K562 (cell line): ENCODE results near the gene EYA4. TPM values are rescaled to one million over a fixed set of nuclear protein-coding genes. Genes with fewer than 3 reads are reported as not detected.

Source experiments
- ATAC-seq: fragments of 200-7000 bp; cut with Tn5 transposase; 3 replicates; pipeline ENCODE4 v1.9.1; 2020; ENCODE audit warnings: moderate library complexity
- BruUV-seq: library from RNA; stranded (reverse); fragments of 400-500 nt; replicated peaks from 2 replicates; lab custom pipeline; 2021; lab: Mats Ljungman, UMichigan
- CTCF ChIA-PET: fragments of 300-600 bp; formaldehyde crosslinking; extraction: SDS; loops from one replicate; lab custom pipeline; 2021; ENCODE audit warnings: low intra/inter-chr PET ratio; lab: Yijun Ruan, JAX
- POLR2A ChIA-PET: fragments of 300-600, 350-650 bp; sonication (Branson Sonifier 250); formaldehyde crosslinking; extraction: SDS; loops from one replicate; lab custom pipeline; 2021; ENCODE audit warnings: antibody characterized with exemption, inconsistent platforms; lab: Yijun Ruan, JAX
- DNase-seq, 4 experiments: peaks; one replicate each; pipeline versions ENCODE4 v3.0.0 to v3.0.0-alpha.2; 2011 to 2018; ENCODE audit warnings: low spot score in 3 of 4, mixed read lengths in 3 of 4; ENCODE audit errors: extremely low read depth in 1 of 4
- FAIRE-seq: peaks from 2 replicates; lab custom pipeline; 2011; peaks lifted over from hg19 to GRCh38; lab: Jason Lieb, UNC
- H2AFZ ChIP-seq: 2 replicates; pipeline ENCODE4 v1.6.0; 2011; ENCODE audit warnings: low read depth, low read length, control low read depth, inconsistent platforms
- H3K27ac ChIP-seq: fragments of 200-600 bp; 3 replicates; pipeline ENCODE4 v1.8.0; 2011; ENCODE audit warnings: low read depth, mild to moderate bottlenecking, control low read depth, inconsistent platforms, low read length, moderate library complexity, mixed read lengths; ENCODE audit errors: extremely low read depth
- H3K27me3 ChIP-seq, 2 experiments: fragments of 300-600 bp in 1 of 2; 2 replicates in 1 of 2; 3 replicates in 1 of 2; pipeline versions ENCODE4 v1.6.0 to v1.8.0; 2011; ENCODE audit warnings: inconsistent platforms in 2 of 2, low read length in 2 of 2, mild to moderate bottlenecking in 1 of 2, mixed read lengths in 1 of 2, moderate library complexity in 1 of 2; ENCODE audit not compliant: control insufficient read depth in 2 of 2, insufficient read depth in 2 of 2
- H3K36me3 ChIP-seq: fragments of 300-600 bp; 3 replicates; pipeline ENCODE4 v1.8.0; 2011; ENCODE audit warnings: mild to moderate bottlenecking, low read length, inconsistent platforms; ENCODE audit not compliant: control insufficient read depth, insufficient read depth
- H3K4me1 ChIP-seq, 2 experiments: fragments of 200-600 bp in 1 of 2; replicated peaks in 1 of 2; 2 replicates in 1 of 2; 3 replicates in 1 of 2; pipeline versions ENCODE4 v1.5.1 to v1.8.0; 2011; ENCODE audit warnings: inconsistent platforms in 2 of 2, low read length in 2 of 2, mild to moderate bottlenecking in 1 of 2, mixed read lengths in 1 of 2, moderate library complexity in 1 of 2; ENCODE audit not compliant: control insufficient read depth in 2 of 2, insufficient read depth in 2 of 2
- H3K4me2 ChIP-seq: 2 replicates; pipeline ENCODE4 v1.6.1; 2011; ENCODE audit warnings: low read length, control low read depth, inconsistent platforms, mixed read lengths; ENCODE audit not compliant: insufficient read depth
- H3K4me3 ChIP-seq: fragments of 200-600 bp; sonication (generic), shearing (Covaris generic); 2 replicates; pipeline ENCODE4 v1.5.1; 2016; ENCODE audit warnings: control low read depth, inconsistent platforms
- H3K79me2 ChIP-seq: fragments of 200-600 bp; 3 replicates; pipeline ENCODE4 v1.8.0; 2011; ENCODE audit warnings: low read length, inconsistent platforms; ENCODE audit not compliant: control insufficient read depth, insufficient read depth
- H3K9ac ChIP-seq, 2 experiments: 2 replicates each; pipeline versions ENCODE4 v1.6.0 to v1.6.1; 2011; ENCODE audit warnings: low read depth in 2 of 2, low read length in 2 of 2, control low read depth in 1 of 2, inconsistent platforms in 1 of 2, mild to moderate bottlenecking in 1 of 2, mixed read lengths in 1 of 2; ENCODE audit not compliant: insufficient read depth in 1 of 2
- H3K9me1 ChIP-seq: one replicate; pipeline ENCODE4 v1.6.0; 2011; ENCODE audit warnings: inconsistent platforms, mild to moderate bottlenecking, low read length, moderate library complexity; ENCODE audit not compliant: control insufficient read depth, insufficient read depth
- H3K9me3 ChIP-seq: replicated peaks from 2 replicates; pipeline ENCODE4 v1.5.1; 2011; ENCODE audit warnings: low read depth, low read length, inconsistent platforms; ENCODE audit not compliant: control insufficient read depth, insufficient read depth
- H4K20me1 ChIP-seq: replicated peaks from 2 replicates; pipeline ENCODE4 v1.6.1; 2011; ENCODE audit warnings: low read length, inconsistent platforms, mixed read lengths; ENCODE audit not compliant: control insufficient read depth, insufficient read depth
- BDP1 ChIP-seq: IDR thresholded peaks from 3 replicates; pipeline ENCODE4 v1.6.1; 2011; ENCODE audit not compliant: insufficient read length, insufficient read depth
- FOXA1 ChIP-seq: fragments of 450-650 bp; IDR thresholded peaks from 2 replicates; pipeline ENCODE4 v1.6.1; 2016; ENCODE audit warnings: mild to moderate bottlenecking, borderline replicate concordance
- FOXJ3 ChIP-seq: sonication (generic); formaldehyde crosslinking; IDR thresholded peaks from 2 replicates; pipeline ENCODE4 v1.4.0; 2020; ENCODE audit warnings: mild to moderate bottlenecking, missing genetic modification reagents
- HCFC1 ChIP-seq: IDR thresholded peaks from 2 replicates; pipeline ENCODE4 v1.6.1; 2012; ENCODE audit warnings: low read depth, low read length, improper control_type of control experiment
- HOXB6 ChIP-seq: fragments of 250-450 bp; sonication (Bioruptor Pico); IDR thresholded peaks from 2 replicates; pipeline ENCODE4 v1.5.1; 2022; ENCODE audit warnings: mild to moderate bottlenecking, borderline replicate concordance
- LARP7 ChIP-seq: fragments of 450-650 bp; IDR thresholded peaks from 2 replicates; pipeline ENCODE4 v1.6.1; 2016
- PRMT5 ChIP-seq: sonication (generic); formaldehyde crosslinking; IDR thresholded peaks from 2 replicates; pipeline ENCODE4 v1.5.0; 2020; ENCODE audit warnings: missing genetic modification reagents
- RFX7 ChIP-seq: fragments of 250-450 bp; sonication (Bioruptor Pico); IDR thresholded peaks from 2 replicates; pipeline ENCODE4 v1.5.1; 2021; ENCODE audit warnings: mild to moderate bottlenecking
- SETDB1 ChIP-seq: IDR thresholded peaks from one replicate; pipeline ENCODE4 v1.6.1; 2012; ENCODE audit warnings: low read length, control low read depth, inconsistent platforms
- SMARCE1 ChIP-seq: fragments of 450-650 bp; IDR thresholded peaks from 2 replicates; pipeline ENCODE4 v1.7.1; 2016; ENCODE audit warnings: mild to moderate bottlenecking
- XRCC5 ChIP-seq: fragments of 200-400 bp; formaldehyde crosslinking; IDR thresholded peaks from 2 replicates; pipeline ENCODE4 v1.6.1; 2017; ENCODE audit warnings: low read depth, mild to moderate bottlenecking, low read length
- ZZZ3 ChIP-seq: fragments of 450-650 bp; IDR thresholded peaks from 2 replicates; pipeline ENCODE4 v1.6.1; 2016; ENCODE audit warnings: antibody characterized with exemption, mild to moderate bottlenecking, moderate library complexity
- in situ Hi-C: fragments of 300-500 bp; cut with MboI; formaldehyde crosslinking; loops from 4 replicates; pipeline ENCODE4 v1.15.0; 2018; ENCODE audit warnings: inconsistent platforms, mixed read lengths
- intact Hi-C: fragments of 100-400 bp; cut with micrococcal nuclease; formaldehyde crosslinking; loops from 2 replicates; pipeline ENCODE4 v1.14.2; 2022
- polyA plus RNA-seq, 8 experiments: library from polyadenylated mRNA; depleted of rRNA in 4 of 8; stranded (reverse) in 5 of 8; unstranded in 3 of 8; fragments of >200 nt; fragmentation: Nextera tagmentation in 2 of 8; fragmentation: Illumina TruSeq in 1 of 8; extraction: Ambion mirVana in 2 of 8; extraction: Trizol in 1 of 8; gene quantifications; 2 replicates each; pipeline versions ENCODE4 v1.2.1 to v1.2.3, GENCODE V29; 2011 to 2014; ENCODE audit warnings: inconsistent platforms in 1 of 8, missing spikeins in 1 of 8
- total RNA-seq, 7 experiments: library from RNA; depleted of rRNA in 6 of 7; stranded (reverse); fragments of >200 nt in 6 of 7; fragmentation: Illumina TruSeq in 2 of 7; extraction: Trizol in 2 of 7; gene quantifications; 2 replicates each; pipeline versions ENCODE4 v1.2.1 to v1.2.3, GENCODE V29; 2011 to 2021; ENCODE audit warnings: low replicate concordance in 1 of 7
- TF ChIP-seq, protein P1 (sequence below): sonication (generic); formaldehyde crosslinking; IDR thresholded peaks from 2 replicates; pipeline ENCODE4 v1.8.0; 2023; ENCODE audit warnings: missing genetic modification reagents, mild to moderate bottlenecking, borderline replicate concordance
- TF ChIP-seq, protein P2 (sequence below): fragments of 450-650 bp; formaldehyde crosslinking; IDR thresholded peaks from 2 replicates; pipeline ENCODE4 v1.4.0; 2022; ENCODE audit warnings: mild to moderate bottlenecking, moderate library complexity
- TF ChIP-seq, protein P3 (sequence below): fragments of 250-450 bp; sonication (Bioruptor Pico); IDR thresholded peaks from 2 replicates; pipeline ENCODE4 v1.8.0; 2022; ENCODE audit warnings: inconsistent platforms

Gene EYA4
- total and polyA plus RNA-seq, 9 of the 15 experiments (the other 6 are each of a cell fraction or from before 2014, with no cell fraction given) = 0.03 to 0.04 TPM; not detected in 7

DNA sequence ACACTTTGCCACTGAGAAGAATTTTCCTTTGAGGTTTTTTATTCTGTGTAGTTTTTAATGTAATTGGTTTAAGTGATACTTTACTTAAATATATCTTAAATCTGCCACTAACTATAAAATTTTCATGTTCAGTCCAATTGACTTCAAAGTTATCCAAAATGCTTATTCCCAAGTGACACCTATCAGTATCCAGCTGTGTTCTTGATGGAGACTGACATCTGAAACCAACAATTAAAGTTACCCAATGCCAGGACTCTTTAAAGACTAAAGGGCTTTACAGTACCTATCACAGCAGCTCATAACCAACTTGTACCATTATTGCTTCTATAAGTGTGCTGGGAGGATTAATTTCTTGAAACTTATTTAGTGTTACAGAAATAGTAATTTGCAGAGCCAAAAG lies 13.8 kb upstream of the EYA4 start:
- Histone ChIP-seq H3K9me1 (no peaks in the 10 kb centered on the region), H3K27me3 (no peaks in the 10 kb centered on the region), H3K4me2 (no peak overlapping the region), H4K20me1 (no peaks in the 10 kb centered on the region), H3K9me3 (no peaks in the 10 kb centered on the region), H3K36me3 (no peaks in the 10 kb centered on the region), H3K9ac (no peak overlapping the region), H3K4me3 (no peak overlapping the region), H2AFZ (no peak overlapping the region), H3K27ac (no peak overlapping the region), H3K4me1 (no peaks in the 10 kb centered on the region), H3K79me2 (no peaks in the 10 kb centered on the region)
- in situ Hi-C loops = no loop called here
- ATAC-seq = no peak
- no peak for FAIRE-seq
- ChIA-PET CTCF (no interaction called here), POLR2A (no interaction called here)
- intact Hi-C loops = no loop called here
- no peak for TF ChIP-seq FOXA1
- TF ChIP-seq HOXB6 = no peak
- no peak for TF ChIP-seq RFX7 (CRISPR knock-in tag)
- TF ChIP-seq BDP1 = no peak
- no peak for TF ChIP-seq SETDB1
- no peak for TF ChIP-seq XRCC5
- TF ChIP-seq, protein P1, sequence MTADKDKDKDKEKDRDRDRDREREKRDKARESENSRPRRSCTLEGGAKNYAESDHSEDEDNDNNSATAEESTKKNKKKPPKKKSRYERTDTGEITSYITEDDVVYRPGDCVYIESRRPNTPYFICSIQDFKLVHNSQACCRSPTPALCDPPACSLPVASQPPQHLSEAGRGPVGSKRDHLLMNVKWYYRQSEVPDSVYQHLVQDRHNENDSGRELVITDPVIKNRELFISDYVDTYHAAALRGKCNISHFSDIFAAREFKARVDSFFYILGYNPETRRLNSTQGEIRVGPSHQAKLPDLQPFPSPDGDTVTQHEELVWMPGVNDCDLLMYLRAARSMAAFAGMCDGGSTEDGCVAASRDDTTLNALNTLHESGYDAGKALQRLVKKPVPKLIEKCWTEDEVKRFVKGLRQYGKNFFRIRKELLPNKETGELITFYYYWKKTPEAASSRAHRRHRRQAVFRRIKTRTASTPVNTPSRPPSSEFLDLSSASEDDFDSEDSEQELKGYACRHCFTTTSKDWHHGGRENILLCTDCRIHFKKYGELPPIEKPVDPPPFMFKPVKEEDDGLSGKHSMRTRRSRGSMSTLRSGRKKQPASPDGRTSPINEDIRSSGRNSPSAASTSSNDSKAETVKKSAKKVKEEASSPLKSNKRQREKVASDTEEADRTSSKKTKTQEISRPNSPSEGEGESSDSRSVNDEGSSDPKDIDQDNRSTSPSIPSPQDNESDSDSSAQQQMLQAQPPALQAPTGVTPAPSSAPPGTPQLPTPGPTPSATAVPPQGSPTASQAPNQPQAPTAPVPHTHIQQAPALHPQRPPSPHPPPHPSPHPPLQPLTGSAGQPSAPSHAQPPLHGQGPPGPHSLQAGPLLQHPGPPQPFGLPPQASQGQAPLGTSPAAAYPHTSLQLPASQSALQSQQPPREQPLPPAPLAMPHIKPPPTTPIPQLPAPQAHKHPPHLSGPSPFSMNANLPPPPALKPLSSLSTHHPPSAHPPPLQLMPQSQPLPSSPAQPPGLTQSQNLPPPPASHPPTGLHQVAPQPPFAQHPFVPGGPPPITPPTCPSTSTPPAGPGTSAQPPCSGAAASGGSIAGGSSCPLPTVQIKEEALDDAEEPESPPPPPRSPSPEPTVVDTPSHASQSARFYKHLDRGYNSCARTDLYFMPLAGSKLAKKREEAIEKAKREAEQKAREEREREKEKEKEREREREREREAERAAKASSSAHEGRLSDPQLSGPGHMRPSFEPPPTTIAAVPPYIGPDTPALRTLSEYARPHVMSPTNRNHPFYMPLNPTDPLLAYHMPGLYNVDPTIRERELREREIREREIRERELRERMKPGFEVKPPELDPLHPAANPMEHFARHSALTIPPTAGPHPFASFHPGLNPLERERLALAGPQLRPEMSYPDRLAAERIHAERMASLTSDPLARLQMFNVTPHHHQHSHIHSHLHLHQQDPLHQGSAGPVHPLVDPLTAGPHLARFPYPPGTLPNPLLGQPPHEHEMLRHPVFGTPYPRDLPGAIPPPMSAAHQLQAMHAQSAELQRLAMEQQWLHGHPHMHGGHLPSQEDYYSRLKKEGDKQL (CRISPR knock-in tag) = no peak
- no peak for TF ChIP-seq HCFC1
- TF ChIP-seq PRMT5 (CRISPR knock-in tag) = no peak
- TF ChIP-seq ZZZ3 = no peak
- no peak for TF ChIP-seq SMARCE1
- TF ChIP-seq LARP7 = no peak
- TF ChIP-seq FOXJ3 = no peak
- TF ChIP-seq, protein P2, sequence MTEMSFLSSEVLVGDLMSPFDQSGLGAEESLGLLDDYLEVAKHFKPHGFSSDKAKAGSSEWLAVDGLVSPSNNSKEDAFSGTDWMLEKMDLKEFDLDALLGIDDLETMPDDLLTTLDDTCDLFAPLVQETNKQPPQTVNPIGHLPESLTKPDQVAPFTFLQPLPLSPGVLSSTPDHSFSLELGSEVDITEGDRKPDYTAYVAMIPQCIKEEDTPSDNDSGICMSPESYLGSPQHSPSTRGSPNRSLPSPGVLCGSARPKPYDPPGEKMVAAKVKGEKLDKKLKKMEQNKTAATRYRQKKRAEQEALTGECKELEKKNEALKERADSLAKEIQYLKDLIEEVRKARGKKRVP (CRISPR knock-in tag) = no peak
- TF ChIP-seq, protein P3, sequence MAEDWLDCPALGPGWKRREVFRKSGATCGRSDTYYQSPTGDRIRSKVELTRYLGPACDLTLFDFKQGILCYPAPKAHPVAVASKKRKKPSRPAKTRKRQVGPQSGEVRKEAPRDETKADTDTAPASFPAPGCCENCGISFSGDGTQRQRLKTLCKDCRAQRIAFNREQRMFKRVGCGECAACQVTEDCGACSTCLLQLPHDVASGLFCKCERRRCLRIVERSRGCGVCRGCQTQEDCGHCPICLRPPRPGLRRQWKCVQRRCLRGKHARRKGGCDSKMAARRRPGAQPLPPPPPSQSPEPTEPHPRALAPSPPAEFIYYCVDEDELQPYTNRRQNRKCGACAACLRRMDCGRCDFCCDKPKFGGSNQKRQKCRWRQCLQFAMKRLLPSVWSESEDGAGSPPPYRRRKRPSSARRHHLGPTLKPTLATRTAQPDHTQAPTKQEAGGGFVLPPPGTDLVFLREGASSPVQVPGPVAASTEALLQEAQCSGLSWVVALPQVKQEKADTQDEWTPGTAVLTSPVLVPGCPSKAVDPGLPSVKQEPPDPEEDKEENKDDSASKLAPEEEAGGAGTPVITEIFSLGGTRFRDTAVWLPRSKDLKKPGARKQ = no peak
- no peak for DNase-seq
- BruUV-seq = no TSS peak
